ENCODE results near the gene FBXW5. TPM values are rescaled to one million over a fixed set of nuclear protein-coding genes. Genes with fewer than 3 reads are reported as not detected.
A peak's percentile ranks its signal among the peaks of the same experiment; 100 is the strongest.

FBXW5 gene
- total RNA-seq, 2 donors from 2014 or later: 162 to 174 TPM

GRCh38 chr9:136910197-136910900 is 34.2 kb downstream of the FBXW5 start:
- no peak overlapping the region for H3K27ac ChIP-seq
- no peaks in the 10 kb centered on the region for H3K9me3 ChIP-seq
- H3K9ac ChIP-seq (ENCODE audit: low read depth in 2 of 2, low read length in 2 of 2): no peak overlapping the region
- intact Hi-C loops (cut with DNase I): no loop called here
- TF ChIP-seq CTCF (IDR thresholded peaks at IDR 0.05): no peak
- no peak for DNase-seq
- no peaks in the 10 kb centered on the region for H3K4me1 ChIP-seq
- no peak overlapping the region for H3K4me3 ChIP-seq
- no peaks in the 10 kb centered on the region for H3K27me3 ChIP-seq
- H3K36me3 ChIP-seq: peaks cover 10% of the 10 kb centered on the region

- H3K36me3 ChIP-seq: peaks cover 10% of the 10 kb centered on the region
- H3K9ac ChIP-seq (ENCODE audit: low read depth in 2 of 2, low read length in 2 of 2): no peak overlapping the region
- intact Hi-C loops (cut with DNase I): no loop called here
These were observed 37.3 kb downstream of the FBXW5 start for GRCh38 chr9:136907011-136907914.

GRCh38 chr9:136906266-136906665 is 38.3 kb downstream of the FBXW5 start:
- H3K9me3 ChIP-seq: no peaks in the 10 kb centered on the region
- no peak overlapping the region for H3K27ac ChIP-seq
- DNase-seq: no peak
- peaks cover 10% of the 10 kb centered on the region for H3K36me3 ChIP-seq
- TF ChIP-seq CTCF (IDR thresholded peaks at IDR 0.05): no peak
- peaks cover 18% of the 10 kb centered on the region for H3K4me1 ChIP-seq
- no peak overlapping the region for H3K9ac ChIP-seq (ENCODE audit: low read depth in 2 of 2, low read length in 2 of 2)
- intact Hi-C loops (cut with DNase I): no loop called here
- no peaks in the 10 kb centered on the region for H3K27me3 ChIP-seq
- H3K4me3 ChIP-seq: no peak overlapping the region

More at GRCh38 chr9:136907011-136907914, 37.3 kb downstream of the FBXW5 start:
- H3K9me3 ChIP-seq: no peaks in the 10 kb centered on the region
- no peak for TF ChIP-seq CTCF (IDR thresholded peaks at IDR 0.05)
- H3K27me3 ChIP-seq: no peaks in the 10 kb centered on the region
- H3K4me1 ChIP-seq: peaks cover 8% of the 10 kb centered on the region
- no peak for DNase-seq
- H3K4me3 ChIP-seq: no peak overlapping the region
- H3K27ac ChIP-seq: no peak overlapping the region

- Histone ChIP-seq H3K9me3 (no peaks in the 10 kb centered on the region), H3K27ac (peak overlapping the region; percentile 99), H3K9ac (ENCODE audit: low read depth in 2 of 2, low read length in 2 of 2) (peak overlapping the region; percentile 47 to 97), H3K27me3 (no peaks in the 10 kb centered on the region), H3K4me1 (peaks cover 29% of the 10 kb centered on the region), H3K4me3 (no peak overlapping the region), H3K36me3 (peaks cover 9% of the 10 kb centered on the region)
- DNase-seq: no peak
- no peak for TF ChIP-seq CTCF (IDR thresholded peaks at IDR 0.05)
- intact Hi-C loops (cut with DNase I): no loop called here
These were observed 41.4 kb downstream of the FBXW5 start for GRCh38 chr9:136903041-136903554.

- no peaks in the 10 kb centered on the region for H3K27me3 ChIP-seq
- intact Hi-C loops (cut with DNase I): no loop called here
- peaks cover 29% of the 10 kb centered on the region for H3K4me1 ChIP-seq
- H3K27ac ChIP-seq: peak overlapping the region; percentile 99
- peaks cover 1% of the 10 kb centered on the region for H3K36me3 ChIP-seq
- peak overlapping the region; percentile 73 to 97 for H3K9ac ChIP-seq (ENCODE audit: low read depth in 2 of 2, low read length in 2 of 2)
- peak; percentile 95 for DNase-seq
- no peaks in the 10 kb centered on the region for H3K9me3 ChIP-seq
- peak overlapping the region; percentile 8 for H3K4me3 ChIP-seq
- no peak for TF ChIP-seq CTCF (IDR thresholded peaks at IDR 0.05)
These were observed 42.2 kb downstream of the FBXW5 start for GRCh38 chr9:136902259-136902821.
